HG03139 (cell line): ENCODE results near the gene XRCC3.

ENCODE experiments used
- ATAC-seq: cut with Tn5 transposase; IDR thresholded peaks from one replicate; pipeline ENCODE4 v1.9.1; 2021; ENCODE audit not compliant: unreplicated experiment

The XRCC3 gene

DNA sequence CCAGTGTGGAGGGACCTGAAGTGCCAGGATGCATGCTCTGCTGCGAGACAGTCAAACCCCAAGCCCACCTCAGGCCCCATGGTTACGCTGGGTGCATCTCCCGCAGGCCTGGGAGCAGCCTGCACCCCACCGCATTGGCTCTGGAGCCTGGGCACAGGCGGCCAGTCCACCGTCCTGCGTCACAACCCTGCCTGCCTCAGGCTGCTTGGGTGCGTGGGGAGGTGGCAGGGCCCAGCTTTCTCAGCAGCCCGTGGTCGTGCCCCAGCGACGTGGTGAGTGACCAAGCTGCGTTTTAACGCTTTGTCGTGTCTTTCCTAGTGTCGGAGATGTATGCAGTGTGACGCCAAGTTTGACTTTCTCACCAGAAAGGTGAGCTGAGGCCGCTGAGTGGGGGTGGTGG lies 11.2 kb upstream of the XRCC3 start:
- no peak for ATAC-seq

DNA sequence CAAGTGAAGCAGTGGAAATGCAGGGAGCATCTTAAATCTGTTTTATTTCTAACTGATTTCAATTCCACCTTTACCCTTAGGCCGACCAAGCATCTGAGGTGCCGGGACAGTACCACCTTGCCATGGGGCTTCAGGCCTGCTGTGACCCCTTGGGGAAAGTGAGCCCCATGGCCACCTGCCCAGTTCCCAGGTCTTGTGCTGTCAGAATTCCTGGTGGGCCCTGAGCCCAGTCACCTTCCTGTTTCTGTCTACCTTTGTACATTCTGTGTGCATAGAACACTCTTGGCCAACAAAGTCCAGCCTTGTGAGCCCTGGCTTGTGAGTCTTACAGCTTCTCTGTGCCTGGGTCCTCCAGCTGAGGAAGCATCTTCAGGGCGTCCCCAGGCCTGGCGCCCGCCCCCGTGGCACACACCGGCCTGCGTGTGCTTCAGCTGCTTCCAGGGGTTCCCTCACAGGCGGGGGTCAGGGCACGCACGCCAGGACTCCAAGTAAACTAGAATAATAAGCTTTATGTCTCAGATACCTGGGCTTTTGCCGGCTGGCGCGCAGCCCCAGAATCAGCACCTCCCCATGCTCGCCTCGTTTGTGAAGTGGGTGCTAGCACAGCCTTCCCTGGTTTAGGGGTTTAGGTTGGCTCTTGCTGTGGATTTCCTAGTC lies 10.6 kb upstream of the XRCC3 start:
- ATAC-seq, result no peak

DNA sequence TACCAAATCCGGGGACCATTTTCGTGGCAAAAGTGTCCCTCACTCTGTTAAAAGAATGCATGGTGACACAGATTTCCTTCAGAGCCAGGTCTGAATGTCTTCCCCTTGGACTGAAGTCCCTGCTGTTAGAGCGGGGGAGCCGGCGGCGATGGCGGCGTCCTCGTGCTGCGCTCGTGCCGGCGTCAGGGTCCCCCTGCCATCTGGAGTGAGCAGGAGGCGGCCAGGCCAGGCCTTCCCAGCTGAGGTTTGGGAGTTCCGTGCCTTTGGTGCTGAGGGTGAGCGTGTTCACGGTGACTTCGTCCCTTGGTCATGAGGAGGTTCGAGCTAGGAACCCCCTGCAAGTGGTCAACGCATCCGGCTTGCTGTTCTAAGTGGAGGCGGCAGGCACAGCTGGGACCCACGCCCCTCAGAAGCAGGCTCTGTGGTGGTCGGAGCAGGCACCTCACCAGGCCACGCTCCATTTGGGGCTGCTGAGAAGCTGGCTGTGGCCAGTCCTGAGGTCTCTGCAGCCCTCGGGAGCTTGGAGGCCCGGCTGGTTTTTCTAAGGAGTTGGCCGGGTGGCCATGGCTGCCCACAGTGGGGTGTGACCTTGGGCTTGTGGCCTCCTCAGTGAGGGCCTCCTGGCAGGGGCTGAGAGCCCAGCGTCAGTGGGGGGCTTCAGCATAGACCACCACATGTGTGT lies 9.9 kb upstream of the XRCC3 start:
- ATAC-seq, result no peak

DNA sequence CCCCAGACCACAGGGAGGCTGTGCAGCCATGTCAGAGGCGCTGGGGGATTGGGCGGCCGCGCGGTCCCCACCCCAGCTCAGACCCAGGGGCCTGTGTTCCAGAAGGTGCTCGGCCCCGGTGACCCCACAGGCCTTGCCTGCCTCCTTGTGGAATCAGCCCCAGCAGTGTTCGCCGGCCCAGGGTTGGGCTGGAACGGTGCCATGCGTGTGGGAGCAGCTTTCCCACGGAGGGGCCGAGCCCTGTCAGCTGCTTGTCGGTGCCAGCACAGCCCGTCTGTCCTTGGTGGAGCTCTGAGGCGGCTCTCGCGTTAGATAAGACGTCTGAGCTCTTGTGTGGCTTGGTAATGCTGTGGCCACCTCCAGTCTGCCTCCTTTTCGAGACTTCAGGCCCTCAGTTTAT lies 8.9 kb upstream of the XRCC3 start:
- no peak for ATAC-seq

DNA sequence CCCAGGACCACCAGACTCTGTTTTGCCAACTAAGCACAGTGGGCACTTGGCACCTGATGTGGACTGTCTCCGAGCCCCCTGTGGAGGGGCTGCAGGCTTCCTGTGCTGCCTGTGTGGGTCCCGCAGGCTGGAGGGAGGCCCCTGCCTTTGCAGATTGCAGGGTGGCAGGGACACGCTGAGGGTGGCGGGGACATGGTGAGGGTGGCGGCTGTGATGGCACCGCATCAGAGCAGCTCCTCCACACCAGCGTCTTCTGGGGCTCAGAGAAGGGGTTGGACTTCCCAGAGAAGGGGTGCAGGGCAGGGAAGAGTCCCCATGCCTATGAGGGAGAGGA lies 8.5 kb upstream of the XRCC3 start:
- ATAC-seq, result no peak

DNA sequence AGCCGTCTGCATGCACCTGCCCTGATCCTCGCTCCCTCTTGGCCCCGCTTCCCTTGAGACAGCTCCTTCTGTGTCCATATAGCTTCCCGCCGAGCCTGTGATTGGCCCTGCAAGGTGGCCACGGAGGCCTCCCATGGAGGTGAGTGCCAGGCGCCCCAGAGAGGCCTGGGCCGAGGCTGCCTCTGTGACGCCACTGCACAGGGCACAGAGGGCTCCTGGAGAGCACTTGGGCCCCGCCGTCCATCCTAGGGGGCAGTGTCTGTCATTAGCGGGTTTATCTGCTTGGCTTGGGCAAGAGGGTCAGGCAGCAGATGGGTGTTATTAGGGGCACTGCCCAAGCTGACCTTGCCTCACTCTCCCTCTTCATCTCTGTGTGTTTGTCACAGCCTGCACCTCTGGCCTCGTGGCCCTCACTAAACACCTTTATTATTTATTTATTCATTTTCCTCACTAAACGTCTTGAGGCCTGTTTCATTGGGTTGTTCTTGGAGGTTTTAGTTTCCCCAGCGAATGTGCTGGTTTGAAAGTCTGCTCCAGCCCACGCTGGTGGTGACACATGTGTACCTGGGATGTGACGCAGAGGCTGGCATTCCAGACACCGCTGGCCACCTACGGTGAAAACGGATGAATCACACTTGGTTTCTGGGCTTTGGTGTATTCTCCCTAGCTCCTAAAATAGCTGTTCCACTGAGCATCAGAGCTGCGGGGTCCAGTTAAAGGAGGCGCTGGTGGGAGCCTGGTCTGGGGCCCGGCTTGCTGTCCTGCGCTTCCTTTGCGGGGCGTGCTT lies 6.3 kb upstream of the XRCC3 start:
- ATAC-seq, result no peak

DNA sequence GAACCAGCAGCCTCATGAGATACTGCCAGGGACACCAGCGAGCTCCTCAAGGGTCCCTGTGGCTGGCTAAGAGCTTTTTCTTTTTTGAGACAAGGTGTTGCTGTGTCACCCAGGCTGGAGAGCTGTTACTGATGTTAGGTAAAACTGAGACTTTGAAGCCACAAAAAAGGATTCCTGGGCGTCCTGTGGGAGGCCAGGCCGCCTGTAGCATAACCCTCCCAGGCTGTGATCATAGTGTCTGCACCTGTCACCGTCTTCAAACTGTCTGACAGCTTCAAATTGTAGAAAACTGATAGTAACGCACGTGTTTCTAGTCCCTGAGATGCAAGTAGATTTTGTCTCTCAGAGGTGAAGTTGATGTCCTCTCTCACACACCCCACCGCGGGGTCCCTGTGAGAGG lies 4.5 kb upstream of the XRCC3 start:
- no peak for ATAC-seq

DNA sequence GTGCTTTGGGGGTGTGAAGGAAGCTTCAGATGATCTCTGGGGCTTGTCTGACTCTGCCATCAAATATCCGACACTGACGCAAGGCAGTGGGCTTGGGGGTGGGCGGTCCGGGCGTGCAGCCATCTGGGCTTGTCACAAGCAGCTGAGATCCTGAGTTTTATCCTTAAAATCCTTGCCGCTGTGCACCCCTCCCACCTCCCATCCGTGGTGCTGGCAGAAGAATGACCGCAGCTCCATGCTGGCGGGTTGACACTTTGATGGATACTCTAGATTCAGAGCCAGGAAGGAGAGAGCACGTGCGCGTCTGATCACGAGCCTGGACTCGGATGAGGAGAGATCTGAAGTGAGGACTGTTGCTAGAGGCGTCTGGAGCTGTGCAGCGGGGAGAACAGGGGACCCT lies 3.3 kb upstream of the XRCC3 start:
- ATAC-seq, result no peak

DNA sequence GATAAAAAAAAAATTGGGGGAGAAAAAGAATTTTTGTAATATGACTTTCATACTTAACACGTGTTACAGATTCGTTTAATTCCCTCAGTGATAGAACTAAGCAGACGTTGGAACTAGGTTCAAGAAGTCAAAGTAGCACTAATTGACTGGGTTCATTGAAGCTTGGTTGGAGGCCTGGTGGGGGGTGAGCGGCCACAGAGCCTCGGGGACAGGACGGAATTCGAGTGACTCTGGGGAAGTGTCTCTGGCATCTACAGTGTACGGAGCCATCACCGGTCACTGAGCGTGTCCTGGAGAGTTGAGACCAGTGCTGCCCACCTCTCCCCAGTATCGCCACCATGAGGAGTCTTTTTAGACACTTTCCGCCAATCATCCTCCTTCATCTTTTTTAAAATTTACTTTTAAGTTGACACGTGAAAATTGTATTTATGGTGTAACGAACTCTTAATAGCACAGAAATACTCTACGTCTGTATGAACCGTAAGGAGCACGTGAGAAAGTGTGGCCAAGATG lies 1.7 kb upstream of the XRCC3 start:
- no peak for ATAC-seq

DNA sequence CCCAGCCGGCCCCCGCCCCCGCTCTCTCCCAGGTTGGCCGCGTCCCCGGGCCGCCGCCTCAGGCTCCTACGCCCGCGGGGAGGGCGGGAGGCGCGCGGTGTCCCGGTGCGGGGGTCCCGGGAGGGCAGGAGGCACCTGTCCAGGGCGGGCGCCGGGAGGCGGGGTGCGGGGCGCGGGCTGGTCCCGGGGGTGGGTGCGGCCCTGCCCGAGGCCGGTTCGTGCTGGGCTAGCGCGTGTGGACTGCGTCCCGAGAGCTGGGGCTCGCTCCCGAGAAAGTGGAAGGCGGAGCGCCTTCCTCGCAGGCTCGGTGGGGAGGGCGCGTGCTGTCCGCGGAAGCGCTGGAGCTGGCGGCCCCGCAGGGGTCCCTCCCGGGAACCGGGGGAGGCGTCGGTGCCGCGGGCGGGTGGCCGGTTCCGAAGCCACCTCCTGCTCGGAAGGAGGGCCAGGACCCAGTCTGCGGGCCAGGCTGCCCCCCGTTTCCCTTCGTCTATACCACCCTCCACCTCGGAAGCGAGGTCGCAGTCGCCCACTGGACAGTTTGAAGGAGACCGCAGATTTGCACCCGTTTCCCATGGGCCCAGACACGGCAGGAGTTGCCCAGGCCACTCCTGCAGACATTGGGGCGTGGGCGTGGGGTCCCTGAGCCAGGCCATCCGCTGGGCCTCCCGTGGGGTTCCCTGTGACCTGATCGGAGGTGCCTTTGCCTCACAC lies 995 bp upstream of the XRCC3 start:
- ATAC-seq, result peak; percentile 1

DNA sequence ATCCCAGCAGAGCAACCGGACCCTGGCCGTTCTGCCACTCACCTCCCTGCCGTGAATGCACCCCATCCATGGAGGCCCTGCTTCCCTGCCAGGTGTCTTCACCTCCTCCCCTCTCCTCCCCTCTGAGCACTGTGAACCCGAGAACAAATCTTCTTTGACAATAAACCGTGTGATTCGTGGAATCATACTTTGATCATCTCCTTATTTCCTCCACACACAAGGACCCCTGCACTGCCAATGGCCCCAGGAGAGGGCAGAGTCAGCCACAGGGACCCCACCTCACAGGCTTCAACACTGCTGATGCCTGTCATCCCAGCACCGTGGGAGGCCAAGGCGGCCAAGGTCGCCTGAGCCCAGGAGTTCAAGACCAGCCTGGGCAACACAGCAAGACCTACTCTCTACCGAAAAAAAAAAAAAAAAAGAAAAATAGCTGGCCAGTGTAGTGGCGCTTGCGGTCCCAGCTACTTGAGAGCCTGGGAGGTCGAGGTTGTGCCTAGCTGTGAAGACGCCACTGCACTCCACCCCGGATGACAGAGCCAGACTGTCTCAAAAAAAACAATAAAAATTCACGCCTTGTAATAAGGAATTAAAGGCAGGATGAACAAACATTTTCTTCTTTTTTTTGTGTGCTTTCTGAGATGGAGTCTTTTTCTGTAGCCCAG lies 1.1 kb downstream of the XRCC3 start:
- no peak for ATAC-seq

DNA sequence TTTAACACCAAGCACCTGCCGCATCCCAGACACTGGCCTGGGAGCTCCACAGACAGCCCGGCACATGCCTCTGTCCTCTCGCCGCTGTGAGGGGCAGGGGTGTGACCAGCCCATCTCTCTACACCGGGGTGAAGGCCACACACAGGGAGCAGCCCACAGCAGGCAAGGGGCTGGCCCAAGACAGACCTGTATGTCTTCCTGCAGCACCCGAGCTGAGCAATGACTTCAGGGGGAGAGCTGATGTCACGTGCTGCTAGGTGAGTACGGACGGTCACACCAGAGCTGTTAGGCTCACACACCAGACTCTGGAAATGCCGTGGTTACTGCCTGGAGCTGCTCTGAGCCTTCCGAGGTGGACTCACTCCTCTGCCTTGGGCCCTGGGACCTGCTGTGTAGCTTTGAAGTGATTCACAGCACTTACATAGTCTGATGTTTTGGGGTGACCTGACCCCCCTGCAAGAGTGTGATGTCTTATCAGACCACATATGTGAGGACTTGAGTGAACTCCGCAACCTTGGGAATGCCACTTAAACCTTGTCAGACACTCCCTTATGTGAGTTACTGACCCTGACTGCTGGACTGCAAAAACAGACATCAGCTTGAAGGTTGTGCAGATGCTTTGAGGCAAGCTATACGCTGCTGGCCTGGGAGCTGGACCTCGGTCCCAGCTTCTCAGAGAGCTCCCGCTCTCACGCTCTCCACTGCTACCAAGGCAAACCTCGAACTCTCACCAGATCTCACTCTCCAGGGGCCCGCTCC lies 1.8 kb downstream of the XRCC3 start:
- ATAC-seq, result no peak

DNA sequence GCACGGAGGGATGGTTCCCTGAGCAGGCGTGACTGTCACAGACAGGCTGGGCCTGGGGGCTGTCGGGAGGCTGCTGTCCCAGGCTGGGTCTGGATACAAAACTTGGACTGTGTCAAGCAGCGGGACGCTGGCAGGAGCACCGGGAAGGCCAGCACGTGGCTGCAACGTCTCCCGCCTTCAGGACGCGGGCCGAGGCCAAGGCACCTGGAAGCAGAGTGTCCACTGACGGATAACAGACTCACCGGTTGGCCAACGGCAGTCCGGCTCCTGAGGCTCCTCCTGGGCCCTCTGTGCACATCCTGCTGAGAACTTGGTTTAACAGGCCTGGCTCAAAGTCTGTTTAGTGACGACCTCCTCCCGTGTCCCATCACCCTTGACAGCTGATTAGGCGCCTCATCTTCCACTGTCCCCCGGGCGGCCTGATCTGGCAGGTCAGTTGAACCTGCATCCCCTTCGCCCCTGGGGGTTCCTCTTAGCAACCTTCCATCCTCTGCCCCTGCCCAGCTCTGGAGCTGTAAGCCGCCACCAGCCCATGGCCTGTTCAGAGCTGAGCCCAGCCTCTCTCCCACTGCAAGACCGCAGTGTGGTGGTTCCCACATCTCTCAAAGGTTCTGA lies 2.5 kb downstream of the XRCC3 start:
- ATAC-seq, result no peak

DNA sequence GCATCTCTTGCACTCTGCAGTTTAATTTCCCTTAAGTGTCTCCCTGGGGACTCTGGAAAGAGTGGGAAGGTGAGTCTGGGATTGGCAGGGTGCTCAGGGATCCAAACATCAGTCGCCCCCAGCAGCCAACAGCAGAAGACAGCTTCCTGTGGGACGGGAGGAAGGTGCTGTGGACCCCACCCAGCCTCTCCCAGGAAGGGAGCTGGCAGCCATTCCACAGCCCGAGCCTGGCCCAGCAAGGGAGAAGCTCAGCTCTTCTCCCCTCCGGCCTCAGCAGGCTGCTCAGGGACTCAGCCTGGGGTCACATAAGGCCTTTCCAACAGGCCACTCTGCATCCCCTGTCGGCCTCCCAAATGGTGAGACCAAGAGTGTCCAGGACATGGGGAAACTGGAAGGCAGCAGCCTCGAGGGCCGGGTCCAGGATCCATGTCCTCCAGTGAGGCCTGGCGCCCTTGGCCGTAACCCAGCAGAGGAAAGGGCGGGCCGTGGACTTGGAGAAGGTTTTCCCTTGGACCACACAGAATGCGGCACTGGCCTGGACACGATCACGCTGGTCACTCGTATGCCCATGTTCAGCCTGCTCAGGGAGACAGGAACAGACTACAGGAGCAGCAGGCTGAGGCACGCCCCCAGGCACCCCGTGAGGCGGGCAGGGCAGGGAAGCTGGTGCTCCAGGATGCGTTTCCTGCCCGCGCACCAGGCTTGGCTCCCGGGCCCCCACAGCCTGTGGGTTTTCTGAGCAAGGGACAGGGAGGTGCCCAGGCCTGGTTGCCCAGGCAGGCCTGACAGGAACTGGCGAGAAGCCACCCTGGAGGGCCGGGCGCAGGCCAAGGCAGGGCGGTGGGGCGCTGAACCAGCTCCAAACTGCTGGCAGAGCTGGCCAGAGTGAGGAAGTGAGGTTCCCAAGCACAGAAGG lies 3.5 kb downstream of the XRCC3 start:
- no peak for ATAC-seq

DNA sequence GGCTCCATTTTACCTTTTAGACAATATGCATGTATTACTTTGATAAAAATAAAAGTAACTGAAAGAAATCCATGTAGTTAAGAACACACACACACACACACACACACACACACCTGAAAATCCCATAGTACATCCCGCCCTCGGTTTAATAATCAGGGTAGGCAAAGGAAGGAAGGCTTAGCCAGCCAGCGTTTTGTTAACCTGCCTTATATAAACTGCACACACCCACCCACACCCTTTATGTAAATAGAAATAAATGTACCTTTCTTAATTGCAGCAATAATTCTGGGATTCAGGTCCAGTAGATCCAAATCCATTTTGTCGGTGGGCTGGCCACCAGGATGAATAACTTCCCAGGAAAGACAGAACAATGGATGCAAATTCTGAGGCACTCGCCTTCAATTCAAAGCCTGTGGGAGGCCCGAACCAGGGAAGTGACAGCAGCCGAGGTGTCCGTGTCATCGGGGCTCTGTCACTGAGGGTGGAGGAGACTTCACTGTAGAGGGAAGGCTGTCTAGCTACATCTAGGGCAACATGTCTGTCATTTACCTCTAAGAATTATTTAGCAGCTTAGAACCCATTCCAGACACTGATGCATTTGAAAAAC lies 4.4 kb downstream of the XRCC3 start:
- no peak for ATAC-seq

DNA sequence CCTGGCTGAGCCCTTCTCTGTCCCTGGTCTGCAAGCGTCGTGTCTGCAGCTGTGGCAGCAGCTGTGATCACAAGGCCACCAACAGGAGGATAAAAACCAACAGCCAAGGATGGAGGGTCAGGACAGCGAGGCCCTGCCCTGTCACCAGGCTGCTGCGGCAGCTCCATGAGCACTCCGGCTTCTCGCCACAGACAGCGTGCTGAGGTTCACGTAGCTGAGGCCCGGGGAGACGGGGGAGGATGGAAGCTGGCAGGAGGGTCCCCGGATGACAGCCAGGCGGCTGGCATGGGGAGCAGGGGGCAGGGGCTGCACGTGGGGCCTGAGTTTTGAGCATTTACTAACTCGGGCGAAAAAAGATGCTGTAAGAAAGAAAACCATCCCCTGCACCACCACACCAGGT lies 5.4 kb downstream of the XRCC3 start:
- ATAC-seq, result no peak

DNA sequence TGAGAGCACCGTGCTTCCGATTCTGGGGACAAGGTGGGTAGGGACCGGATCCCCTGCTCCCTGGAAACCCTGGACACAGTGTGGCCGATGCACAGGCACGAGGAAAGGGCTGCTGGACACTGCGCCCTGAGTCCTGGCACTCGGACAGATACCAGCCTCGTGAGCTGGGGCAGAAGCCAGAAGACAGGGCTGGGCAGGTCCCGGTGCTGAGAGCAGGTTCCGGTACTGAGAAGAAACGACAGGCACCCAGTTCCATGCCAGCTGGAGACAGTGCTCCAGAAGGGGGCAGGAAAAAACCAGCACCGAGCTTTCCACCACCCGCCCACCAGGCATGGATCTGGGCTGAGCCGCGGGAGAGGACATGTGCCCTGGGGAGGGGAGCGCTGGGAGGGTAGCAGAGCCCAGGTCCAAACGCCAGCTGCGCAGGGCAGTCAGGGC lies 6.5 kb downstream of the XRCC3 start:
- ATAC-seq, result no peak
